Fibroblast of lung (primary cell): ENCODE measurements around the gene TMEM37. TPM values are rescaled to one million over a fixed set of nuclear protein-coding genes. Genes with fewer than 3 reads are reported as not detected.

Experiments
- DNase-seq, 2 donors: peaks; one replicate each; pipeline versions ENCODE4 v3.0.0 to v3.0.0-alpha.2; 2010; ENCODE audit warnings: low read depth in 2 of 2
- H2AFZ ChIP-seq: 2 replicates; pipeline ENCODE4 v1.5.1; 2012; ENCODE audit warnings: low read length, control low read depth, inconsistent platforms
- H3K27ac ChIP-seq: 2 replicates; pipeline ENCODE4 v1.5.1; 2011; ENCODE audit warnings: low read length, control low read depth; ENCODE audit not compliant: insufficient read depth
- H3K27me3 ChIP-seq: 2 replicates; pipeline ENCODE4 v1.5.1; 2011; ENCODE audit warnings: mild to moderate bottlenecking, low read length; ENCODE audit not compliant: control insufficient read depth, insufficient read depth
- H3K36me3 ChIP-seq: 2 replicates; pipeline ENCODE4 v1.5.1; 2011; ENCODE audit warnings: low read length; ENCODE audit not compliant: control insufficient read depth, insufficient read depth
- H3K4me1 ChIP-seq: 2 replicates; pipeline ENCODE4 v1.5.1; 2011; ENCODE audit warnings: low read length; ENCODE audit not compliant: control insufficient read depth, insufficient read depth; ENCODE audit errors: extremely low read depth
- H3K4me2 ChIP-seq: 2 replicates; pipeline ENCODE4 v1.5.1; 2011; ENCODE audit warnings: low read length, control low read depth; ENCODE audit not compliant: insufficient read depth; ENCODE audit errors: extremely low read depth
- H3K4me3 ChIP-seq, 4 experiments: fragments of 200-600 bp in 1 of 4; sonication (generic) in 1 of 4; replicated peaks in 1 of 4; 2 replicates each; pipeline ENCODE4 v1.5.1; 2011 to 2016; ENCODE audit warnings: low read length in 4 of 4, low read depth in 3 of 4, mild to moderate bottlenecking in 3 of 4, control low read depth in 2 of 4, inconsistent platforms in 1 of 4, mixed read lengths in 1 of 4; ENCODE audit not compliant: insufficient read depth in 1 of 4; ENCODE audit errors: control extremely low read depth in 1 of 4
- H3K79me2 ChIP-seq: 2 replicates; pipeline ENCODE4 v1.5.1; 2012; ENCODE audit warnings: mild to moderate bottlenecking, low read length, inconsistent platforms; ENCODE audit not compliant: control insufficient read depth, insufficient read depth
- H3K9ac ChIP-seq: 2 replicates; pipeline ENCODE4 v1.5.1; 2011; ENCODE audit warnings: mild to moderate bottlenecking, low read length, control low read depth; ENCODE audit not compliant: insufficient read depth
- H3K9me3 ChIP-seq: 2 replicates; pipeline ENCODE4 v1.5.1; 2012; ENCODE audit warnings: low read depth, low read length; ENCODE audit not compliant: control insufficient read depth, insufficient read depth
- H4K20me1 ChIP-seq: 2 replicates; pipeline ENCODE4 v1.5.1; 2011; ENCODE audit warnings: low read length; ENCODE audit not compliant: control insufficient read depth, insufficient read depth; ENCODE audit errors: extremely low read depth
- EZH2 ChIP-seq: IDR thresholded peaks from 2 replicates; pipeline ENCODE4 v1.5.1; 2012; ENCODE audit warnings: low read length, control low read depth, mild to moderate bottlenecking; ENCODE audit errors: missing control alignments
- polyA plus RNA-seq, 2 donors: library from polyadenylated mRNA; depleted of rRNA in 1 of 2; stranded (reverse) in 1 of 2; unstranded in 1 of 2; fragments of >200 nt; gene quantifications; 2 replicates each; pipeline ENCODE4 v1.2.1, GENCODE V29; 2011 to 2012; ENCODE audit warnings: missing spikeins in 1 of 2
- total RNA-seq: library from RNA; depleted of rRNA; stranded (reverse); fragments of >200 nt; gene quantifications from 2 replicates; pipeline ENCODE4 v1.2.1, GENCODE V29; 2014
- TF ChIP-seq, protein P1 (sequence below), 2 donors: IDR thresholded peaks in 1 of 2; conservative IDR thresholded peaks in 1 of 2; 1 replicate in 1 of 2; 2 replicates in 1 of 2; pipeline ENCODE4 v1.5.1; 2011 to 2012; ENCODE audit warnings: low read length in 2 of 2, control low read depth in 1 of 2, inconsistent platforms in 1 of 2, low read depth in 1 of 2, mild to moderate bottlenecking in 1 of 2

The TMEM37 gene
- total and polyA plus RNA-seq, 2 donors (not counting 1 experiment from before 2014, with no cell fraction given) = 0.50 to 0.99 TPM

DNA sequence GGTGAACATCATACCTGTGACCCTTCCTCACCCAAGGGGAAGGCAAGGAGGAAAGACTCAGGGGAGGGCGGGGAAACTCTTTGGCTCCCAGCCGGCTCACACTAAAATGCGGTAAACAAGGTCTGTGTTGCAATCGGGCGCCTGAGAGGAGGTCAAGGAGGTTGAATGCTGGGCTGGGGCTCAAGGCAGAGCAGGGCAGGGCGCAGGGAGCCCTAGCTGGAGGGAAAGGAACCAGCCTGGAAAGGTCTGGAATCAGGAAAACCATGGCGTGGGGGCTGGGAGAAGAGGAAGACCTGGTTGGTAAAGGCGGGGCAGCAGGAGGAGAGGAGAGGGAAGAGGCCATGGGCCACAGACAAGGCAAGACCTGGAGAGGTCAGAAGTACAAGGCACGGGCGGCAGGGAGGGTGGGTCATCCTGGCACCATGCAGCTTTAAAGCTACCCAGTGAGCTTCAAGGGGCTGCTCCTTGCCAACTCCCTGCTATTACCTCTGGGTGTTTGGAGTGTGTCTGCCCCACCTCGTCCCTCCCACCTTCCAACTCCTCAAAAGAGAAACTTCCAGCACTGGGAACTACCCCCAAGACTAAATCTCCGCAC lies 4.8 kb upstream of the TMEM37 start:
- peaks cover 2% of the 10 kb centered on the region for H3K4me1 ChIP-seq
- H3K27me3 ChIP-seq = peaks cover 36% of the 10 kb centered on the region
- DNase-seq = peak in 1 of 2 donors; percentile 54

DNA sequence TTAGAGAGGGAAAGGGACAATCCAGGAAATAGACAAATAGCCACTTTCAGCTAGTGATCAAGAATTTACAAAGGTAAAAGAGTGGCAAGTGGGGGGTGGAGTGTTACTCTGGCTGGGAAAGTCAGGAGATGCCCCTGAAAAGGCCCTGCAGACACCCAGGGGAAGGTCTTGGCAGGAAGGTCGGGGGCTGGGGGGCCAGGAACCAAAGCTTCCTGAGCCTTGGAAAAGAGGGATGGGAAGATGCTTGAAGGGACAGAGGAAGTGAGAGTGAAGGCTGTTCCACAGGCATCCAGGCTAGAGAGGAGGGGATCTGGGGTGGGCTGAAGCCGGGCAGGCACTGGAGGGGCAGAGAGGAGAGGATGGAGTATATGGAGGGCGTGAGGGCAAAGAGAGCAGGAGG lies 3.9 kb upstream of the TMEM37 start:
- H3K27me3 ChIP-seq = peaks cover 35% of the 10 kb centered on the region
- no peak overlapping the region for H2AFZ ChIP-seq
- H3K9me3 ChIP-seq = no peaks in the 10 kb centered on the region
- no peak for DNase-seq
- H3K27ac ChIP-seq = no peak overlapping the region
- H3K79me2 ChIP-seq = no peaks in the 10 kb centered on the region
- TF ChIP-seq EZH2 = no peak
- TF ChIP-seq, protein P1, sequence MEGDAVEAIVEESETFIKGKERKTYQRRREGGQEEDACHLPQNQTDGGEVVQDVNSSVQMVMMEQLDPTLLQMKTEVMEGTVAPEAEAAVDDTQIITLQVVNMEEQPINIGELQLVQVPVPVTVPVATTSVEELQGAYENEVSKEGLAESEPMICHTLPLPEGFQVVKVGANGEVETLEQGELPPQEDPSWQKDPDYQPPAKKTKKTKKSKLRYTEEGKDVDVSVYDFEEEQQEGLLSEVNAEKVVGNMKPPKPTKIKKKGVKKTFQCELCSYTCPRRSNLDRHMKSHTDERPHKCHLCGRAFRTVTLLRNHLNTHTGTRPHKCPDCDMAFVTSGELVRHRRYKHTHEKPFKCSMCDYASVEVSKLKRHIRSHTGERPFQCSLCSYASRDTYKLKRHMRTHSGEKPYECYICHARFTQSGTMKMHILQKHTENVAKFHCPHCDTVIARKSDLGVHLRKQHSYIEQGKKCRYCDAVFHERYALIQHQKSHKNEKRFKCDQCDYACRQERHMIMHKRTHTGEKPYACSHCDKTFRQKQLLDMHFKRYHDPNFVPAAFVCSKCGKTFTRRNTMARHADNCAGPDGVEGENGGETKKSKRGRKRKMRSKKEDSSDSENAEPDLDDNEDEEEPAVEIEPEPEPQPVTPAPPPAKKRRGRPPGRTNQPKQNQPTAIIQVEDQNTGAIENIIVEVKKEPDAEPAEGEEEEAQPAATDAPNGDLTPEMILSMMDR (conservative IDR thresholded peaks at IDR 0.05 in 1 of 2, IDR thresholded peaks at IDR 0.05 in 1 of 2; ENCODE audit: low read depth in 1 of 2, low read length in 2 of 2) = no peak
- no peaks in the 10 kb centered on the region for H3K36me3 ChIP-seq
- no peaks in the 10 kb centered on the region for H4K20me1 ChIP-seq
- H3K4me2 ChIP-seq = no peak overlapping the region
- no peak overlapping the region for H3K9ac ChIP-seq
- H3K4me3 ChIP-seq = no peak overlapping the region
- H3K4me1 ChIP-seq = peaks cover 5% of the 10 kb centered on the region

More for the DNA sequence above, 4.8 kb upstream of the TMEM37 start:
- no peak overlapping the region for H2AFZ ChIP-seq
- H3K79me2 ChIP-seq = no peaks in the 10 kb centered on the region
- H3K4me2 ChIP-seq = no peak overlapping the region
- no peaks in the 10 kb centered on the region for H4K20me1 ChIP-seq
- no peak overlapping the region for H3K9ac ChIP-seq
- H3K9me3 ChIP-seq = no peaks in the 10 kb centered on the region
- no peaks in the 10 kb centered on the region for H3K36me3 ChIP-seq
- TF ChIP-seq, protein P1 (conservative IDR thresholded peaks at IDR 0.05 in 1 of 2, IDR thresholded peaks at IDR 0.05 in 1 of 2; ENCODE audit: low read depth in 1 of 2, low read length in 2 of 2) = no peak
- no peak for TF ChIP-seq EZH2
- H3K27ac ChIP-seq = no peak overlapping the region
- H3K4me3 ChIP-seq = no peak overlapping the region

- Histone ChIP-seq H3K9me3 (no peaks in the 10 kb centered on the region), H3K36me3 (no peaks in the 10 kb centered on the region), H3K9ac (no peak overlapping the region), H3K4me1 (peaks cover 5% of the 10 kb centered on the region), H3K27ac (no peak overlapping the region), H3K79me2 (no peaks in the 10 kb centered on the region), H4K20me1 (no peaks in the 10 kb centered on the region), H3K4me3 (no peak overlapping the region), H3K4me2 (no peak overlapping the region), H3K27me3 (peaks cover 30% of the 10 kb centered on the region), H2AFZ (no peak overlapping the region)
- no peak for TF ChIP-seq EZH2
- TF ChIP-seq, protein P1 (conservative IDR thresholded peaks at IDR 0.05 in 1 of 2, IDR thresholded peaks at IDR 0.05 in 1 of 2; ENCODE audit: low read depth in 1 of 2, low read length in 2 of 2) = no peak
- no peak for DNase-seq
These were observed 3.0 kb upstream of the TMEM37 start for GRCh38 chr2:119428488-119429224.
